ENCODE results near the gene ST6GALNAC3.

ST6GALNAC3 gene

DNA sequence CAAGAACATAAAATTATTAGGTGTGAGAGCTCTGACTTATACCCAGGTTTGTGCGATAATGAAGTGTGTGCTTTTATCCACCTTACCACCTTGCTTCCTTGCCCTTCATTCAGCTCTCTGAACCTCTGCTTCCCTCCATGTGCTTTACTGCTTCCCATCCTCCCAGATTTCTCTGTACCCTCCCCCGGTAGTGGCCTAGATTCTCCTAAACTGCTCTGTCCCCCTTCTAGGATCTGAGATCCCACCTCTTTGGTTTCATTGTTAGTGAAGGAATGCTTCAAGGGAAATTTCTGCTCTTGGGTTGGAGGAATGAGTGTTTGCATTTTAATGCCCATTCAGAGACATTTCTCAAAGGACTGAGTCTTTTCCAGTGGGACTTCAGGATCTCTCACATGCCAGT is 159.5 kb downstream of the ST6GALNAC3 start:
- no peak overlapping the region for H2AFZ ChIP-seq (ENCODE audit: low read length)
- H3K9ac ChIP-seq (ENCODE audit: low read depth, low read length, poor library complexity, severe bottlenecking), result no peak overlapping the region
- H3K4me3 ChIP-seq (ENCODE audit: low read length, poor library complexity, severe bottlenecking), result no peak overlapping the region
- H3K9me3 ChIP-seq (ENCODE audit: insufficient read depth, low read depth, low read length), result no peaks in the 10 kb centered on the region
- no peak for TF ChIP-seq EZH2phosphoT487 (IDR thresholded peaks at IDR 0.05; ENCODE audit: borderline replicate concordance)
- TF ChIP-seq, protein P1, sequence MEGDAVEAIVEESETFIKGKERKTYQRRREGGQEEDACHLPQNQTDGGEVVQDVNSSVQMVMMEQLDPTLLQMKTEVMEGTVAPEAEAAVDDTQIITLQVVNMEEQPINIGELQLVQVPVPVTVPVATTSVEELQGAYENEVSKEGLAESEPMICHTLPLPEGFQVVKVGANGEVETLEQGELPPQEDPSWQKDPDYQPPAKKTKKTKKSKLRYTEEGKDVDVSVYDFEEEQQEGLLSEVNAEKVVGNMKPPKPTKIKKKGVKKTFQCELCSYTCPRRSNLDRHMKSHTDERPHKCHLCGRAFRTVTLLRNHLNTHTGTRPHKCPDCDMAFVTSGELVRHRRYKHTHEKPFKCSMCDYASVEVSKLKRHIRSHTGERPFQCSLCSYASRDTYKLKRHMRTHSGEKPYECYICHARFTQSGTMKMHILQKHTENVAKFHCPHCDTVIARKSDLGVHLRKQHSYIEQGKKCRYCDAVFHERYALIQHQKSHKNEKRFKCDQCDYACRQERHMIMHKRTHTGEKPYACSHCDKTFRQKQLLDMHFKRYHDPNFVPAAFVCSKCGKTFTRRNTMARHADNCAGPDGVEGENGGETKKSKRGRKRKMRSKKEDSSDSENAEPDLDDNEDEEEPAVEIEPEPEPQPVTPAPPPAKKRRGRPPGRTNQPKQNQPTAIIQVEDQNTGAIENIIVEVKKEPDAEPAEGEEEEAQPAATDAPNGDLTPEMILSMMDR (conservative IDR thresholded peaks at IDR 0.05; ENCODE audit: low read length), result no peak
- peaks cover 5% of the 10 kb centered on the region for H3K4me1 ChIP-seq (ENCODE audit: insufficient read depth, low read length, poor library complexity, severe bottlenecking)
- H3K79me2 ChIP-seq (ENCODE audit: insufficient read depth, low read length), result no peaks in the 10 kb centered on the region
- H3F3A ChIP-seq (ENCODE audit: low read depth), result no peaks in the 10 kb centered on the region
- H3K4me2 ChIP-seq (ENCODE audit: low read depth, low read length, poor library complexity, severe bottlenecking), result no peak overlapping the region
- no peaks in the 10 kb centered on the region for H3K27me3 ChIP-seq (ENCODE audit: insufficient read depth, low read length, poor library complexity, severe bottlenecking)
- H3K9me2 ChIP-seq (replicated peaks; ENCODE audit: low read depth, low read length), result no peaks in the 10 kb centered on the region
- no peaks in the 10 kb centered on the region for H4K20me1 ChIP-seq (ENCODE audit: insufficient read depth, low read length, poor library complexity, severe bottlenecking)
- H3K36me3 ChIP-seq (ENCODE audit: insufficient read depth, low read length), result no peaks in the 10 kb centered on the region

DNA sequence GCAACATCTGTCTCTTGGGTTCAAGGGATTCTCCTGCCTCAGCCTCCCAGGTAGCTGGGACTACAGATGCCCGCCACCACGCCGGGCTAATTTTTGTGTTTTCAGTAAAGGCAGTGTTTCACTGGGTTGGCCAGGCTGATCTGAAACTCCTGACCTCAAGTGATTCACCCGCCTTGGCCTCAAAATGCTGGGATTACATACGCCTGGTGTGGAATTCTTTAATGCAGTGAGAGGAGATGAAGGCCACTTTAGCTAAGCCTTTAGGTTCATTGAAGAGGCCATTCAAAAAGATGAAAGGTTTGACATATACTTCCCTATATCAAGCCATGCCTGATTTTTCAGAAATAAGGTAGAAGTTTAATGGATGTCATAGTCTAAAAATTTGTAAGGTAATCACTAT is 162.7 kb downstream of the ST6GALNAC3 start:
- no peaks in the 10 kb centered on the region for H3K4me1 ChIP-seq (ENCODE audit: insufficient read depth, low read length, poor library complexity, severe bottlenecking)
- H3K79me2 ChIP-seq (ENCODE audit: insufficient read depth, low read length), result no peaks in the 10 kb centered on the region
- H3F3A ChIP-seq (ENCODE audit: low read depth), result no peaks in the 10 kb centered on the region
- TF ChIP-seq EZH2phosphoT487 (IDR thresholded peaks at IDR 0.05; ENCODE audit: borderline replicate concordance), result no peak
- TF ChIP-seq, protein P1 (conservative IDR thresholded peaks at IDR 0.05; ENCODE audit: low read length), result no peak
- no peaks in the 10 kb centered on the region for H3K36me3 ChIP-seq (ENCODE audit: insufficient read depth, low read length)
- H3K9me3 ChIP-seq (ENCODE audit: insufficient read depth, low read depth, low read length), result no peaks in the 10 kb centered on the region
- no peak overlapping the region for H3K4me2 ChIP-seq (ENCODE audit: low read depth, low read length, poor library complexity, severe bottlenecking)
- H3K9ac ChIP-seq (ENCODE audit: low read depth, low read length, poor library complexity, severe bottlenecking), result no peak overlapping the region
- H3K4me3 ChIP-seq (ENCODE audit: low read length, poor library complexity, severe bottlenecking), result no peak overlapping the region
- no peaks in the 10 kb centered on the region for H4K20me1 ChIP-seq (ENCODE audit: insufficient read depth, low read length, poor library complexity, severe bottlenecking)
- H2AFZ ChIP-seq (ENCODE audit: low read length), result no peak overlapping the region
- no peaks in the 10 kb centered on the region for H3K27me3 ChIP-seq (ENCODE audit: insufficient read depth, low read length, poor library complexity, severe bottlenecking)
- H3K9me2 ChIP-seq (replicated peaks; ENCODE audit: low read depth, low read length), result no peaks in the 10 kb centered on the region

DNA sequence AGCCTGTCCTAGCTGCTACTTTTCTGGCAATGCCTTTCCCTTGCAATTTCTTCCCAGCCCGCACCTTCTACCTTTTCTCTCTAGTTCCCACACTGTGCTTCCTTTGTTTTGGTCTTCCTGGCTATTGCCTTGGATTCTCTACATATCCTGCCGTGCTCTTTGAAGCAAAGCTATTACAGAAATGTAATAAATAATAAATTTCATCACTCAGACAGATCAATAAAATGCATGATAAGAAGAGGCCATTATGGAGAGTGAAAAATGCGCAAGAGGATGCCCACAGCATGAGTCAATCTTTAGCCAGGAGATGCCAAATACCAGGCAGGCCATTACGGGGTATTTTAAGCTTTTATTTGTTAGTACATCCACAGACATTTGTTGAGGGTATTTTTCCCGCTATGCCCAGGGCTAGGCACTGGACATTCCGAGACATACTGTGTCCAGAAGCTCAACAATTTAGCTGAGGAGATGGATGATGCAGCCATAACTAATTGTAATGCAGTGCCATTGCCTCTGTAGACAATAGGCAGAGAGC is 163.6 kb downstream of the ST6GALNAC3 start:
- H3K4me2 ChIP-seq (ENCODE audit: low read depth, low read length, poor library complexity, severe bottlenecking), result no peak overlapping the region
- no peak overlapping the region for H3K9ac ChIP-seq (ENCODE audit: low read depth, low read length, poor library complexity, severe bottlenecking)

More for the DNA sequence above, 163.6 kb downstream of the ST6GALNAC3 start:
- Histone ChIP-seq H3K79me2 (ENCODE audit: insufficient read depth, low read length) (no peaks in the 10 kb centered on the region), H2AFZ (ENCODE audit: low read length) (no peak overlapping the region), H3F3A (ENCODE audit: low read depth) (no peaks in the 10 kb centered on the region), H3K36me3 (ENCODE audit: insufficient read depth, low read length) (no peaks in the 10 kb centered on the region), H3K4me3 (ENCODE audit: low read length, poor library complexity, severe bottlenecking) (no peak overlapping the region), H3K27me3 (ENCODE audit: insufficient read depth, low read length, poor library complexity, severe bottlenecking) (no peaks in the 10 kb centered on the region), H3K4me1 (ENCODE audit: insufficient read depth, low read length, poor library complexity, severe bottlenecking) (no peaks in the 10 kb centered on the region), H3K9me2 (replicated peaks; ENCODE audit: low read depth, low read length) (no peaks in the 10 kb centered on the region), H3K9me3 (ENCODE audit: insufficient read depth, low read depth, low read length) (no peaks in the 10 kb centered on the region), H4K20me1 (ENCODE audit: insufficient read depth, low read length, poor library complexity, severe bottlenecking) (no peaks in the 10 kb centered on the region)
- no peak for TF ChIP-seq EZH2phosphoT487 (IDR thresholded peaks at IDR 0.05; ENCODE audit: borderline replicate concordance)
- TF ChIP-seq, protein P1 (conservative IDR thresholded peaks at IDR 0.05; ENCODE audit: low read length), result no peak

Measured in Loucy (cell line).